Kidney epithelial cell (primary cell): Measurements from ENCODE around the gene KCNA10. TPM values are rescaled to one million over a fixed set of nuclear protein-coding genes. Genes with fewer than 3 reads are reported as not detected.

Source experiments
- DNase-seq: peaks from one replicate; pipeline ENCODE4 v3.0.0-alpha.2; 2010; ENCODE audit warnings: low read depth
- H3K27me3 ChIP-seq: 2 replicates; pipeline ENCODE4 v1.6.0; 2011; ENCODE audit warnings: low read length; ENCODE audit not compliant: control insufficient read depth, insufficient read depth
- H3K36me3 ChIP-seq: 2 replicates; pipeline ENCODE4 v1.5.1; 2011; ENCODE audit warnings: low read length; ENCODE audit not compliant: control insufficient read depth, insufficient read depth
- H3K4me3 ChIP-seq: 2 replicates; pipeline ENCODE4 v1.5.1; 2011; ENCODE audit warnings: low read depth, mild to moderate bottlenecking, control low read depth, low read length
- total RNA-seq: library from RNA; depleted of rRNA; stranded (reverse); fragments of >200 nt; gene quantifications from 2 replicates; pipeline ENCODE4 v1.2.3, GENCODE V29; 2015
- TF ChIP-seq, protein P1 (sequence below): IDR thresholded peaks from 2 replicates; pipeline ENCODE4 v1.5.1; 2011; ENCODE audit warnings: mild to moderate bottlenecking, moderate library complexity, low read length, control low read depth, inconsistent platforms; ENCODE audit not compliant: insufficient read depth, poor library complexity, severe bottlenecking

The KCNA10 gene
- total RNA-seq, 1 donor from 2014 or later = not detected

DNA sequence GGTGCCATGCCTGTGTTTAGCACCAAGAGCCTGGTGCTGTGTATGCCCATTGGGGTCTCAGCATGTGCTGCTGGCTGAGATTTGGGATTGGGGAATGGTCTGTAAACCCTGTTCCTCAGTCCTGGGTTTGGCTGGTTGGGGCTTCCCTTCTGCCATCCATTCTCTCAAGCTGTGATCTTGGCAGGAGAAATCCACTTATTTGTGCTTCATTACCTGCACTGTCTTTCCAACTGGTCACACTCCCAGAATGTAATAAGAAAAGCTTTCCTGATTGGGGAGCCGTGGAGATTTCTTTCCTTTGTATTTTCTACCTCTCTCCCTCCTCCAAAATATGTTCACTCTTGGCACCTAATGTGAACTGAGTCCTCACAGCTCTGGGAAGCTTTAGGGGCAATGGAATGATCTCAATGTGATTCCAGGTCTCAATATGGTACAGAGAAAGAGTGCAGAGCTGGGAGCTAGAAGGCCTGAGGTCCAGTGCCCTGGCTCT is 23.0 kb upstream of the KCNA10 start:
- H3K27me3 ChIP-seq = no peaks in the 10 kb centered on the region
- TF ChIP-seq, protein P1, sequence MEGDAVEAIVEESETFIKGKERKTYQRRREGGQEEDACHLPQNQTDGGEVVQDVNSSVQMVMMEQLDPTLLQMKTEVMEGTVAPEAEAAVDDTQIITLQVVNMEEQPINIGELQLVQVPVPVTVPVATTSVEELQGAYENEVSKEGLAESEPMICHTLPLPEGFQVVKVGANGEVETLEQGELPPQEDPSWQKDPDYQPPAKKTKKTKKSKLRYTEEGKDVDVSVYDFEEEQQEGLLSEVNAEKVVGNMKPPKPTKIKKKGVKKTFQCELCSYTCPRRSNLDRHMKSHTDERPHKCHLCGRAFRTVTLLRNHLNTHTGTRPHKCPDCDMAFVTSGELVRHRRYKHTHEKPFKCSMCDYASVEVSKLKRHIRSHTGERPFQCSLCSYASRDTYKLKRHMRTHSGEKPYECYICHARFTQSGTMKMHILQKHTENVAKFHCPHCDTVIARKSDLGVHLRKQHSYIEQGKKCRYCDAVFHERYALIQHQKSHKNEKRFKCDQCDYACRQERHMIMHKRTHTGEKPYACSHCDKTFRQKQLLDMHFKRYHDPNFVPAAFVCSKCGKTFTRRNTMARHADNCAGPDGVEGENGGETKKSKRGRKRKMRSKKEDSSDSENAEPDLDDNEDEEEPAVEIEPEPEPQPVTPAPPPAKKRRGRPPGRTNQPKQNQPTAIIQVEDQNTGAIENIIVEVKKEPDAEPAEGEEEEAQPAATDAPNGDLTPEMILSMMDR = no peak
- H3K4me3 ChIP-seq = no peak overlapping the region
- H3K36me3 ChIP-seq = no peaks in the 10 kb centered on the region
- no peak for DNase-seq

DNA sequence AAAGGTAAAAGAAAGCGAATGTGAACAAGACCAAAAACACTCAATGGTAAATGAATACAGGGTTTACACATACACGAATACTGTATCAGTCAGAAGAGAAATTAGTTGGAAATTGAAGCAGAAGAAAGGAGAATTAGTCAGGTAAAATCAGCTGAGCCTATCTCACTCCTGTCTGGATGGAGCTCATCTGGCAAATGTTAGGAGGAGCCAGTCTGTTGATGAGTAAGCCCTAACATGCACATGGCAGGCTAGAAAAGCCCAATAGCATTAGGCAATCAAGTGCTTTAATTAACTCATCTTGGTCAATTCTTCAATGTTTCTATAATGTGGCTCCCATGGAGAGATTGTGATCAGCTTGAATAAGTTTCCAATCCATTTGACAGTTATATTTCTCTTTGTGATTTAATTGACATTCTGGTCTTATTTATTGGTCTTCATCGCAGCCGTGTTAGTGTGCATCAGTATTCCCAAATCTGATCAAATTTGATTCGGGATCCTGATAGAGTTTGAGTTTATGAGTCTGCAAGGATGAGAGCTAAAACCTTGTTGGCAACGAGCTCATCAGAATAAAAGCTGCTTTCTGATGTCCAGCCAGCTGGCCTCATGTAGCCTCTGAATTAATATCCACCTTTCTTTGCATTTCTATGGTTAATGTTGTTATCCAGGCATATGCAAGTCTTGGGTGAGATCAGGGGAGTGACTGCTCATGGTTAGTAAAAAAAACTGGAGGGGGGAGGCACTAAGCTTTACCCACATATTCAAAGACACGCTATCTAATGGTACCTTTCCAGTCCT is 22.1 kb upstream of the KCNA10 start:
- no peaks in the 10 kb centered on the region for H3K27me3 ChIP-seq
- H3K36me3 ChIP-seq = no peaks in the 10 kb centered on the region
- TF ChIP-seq, protein P1 = no peak
- DNase-seq = no peak
- H3K4me3 ChIP-seq = no peak overlapping the region

DNA sequence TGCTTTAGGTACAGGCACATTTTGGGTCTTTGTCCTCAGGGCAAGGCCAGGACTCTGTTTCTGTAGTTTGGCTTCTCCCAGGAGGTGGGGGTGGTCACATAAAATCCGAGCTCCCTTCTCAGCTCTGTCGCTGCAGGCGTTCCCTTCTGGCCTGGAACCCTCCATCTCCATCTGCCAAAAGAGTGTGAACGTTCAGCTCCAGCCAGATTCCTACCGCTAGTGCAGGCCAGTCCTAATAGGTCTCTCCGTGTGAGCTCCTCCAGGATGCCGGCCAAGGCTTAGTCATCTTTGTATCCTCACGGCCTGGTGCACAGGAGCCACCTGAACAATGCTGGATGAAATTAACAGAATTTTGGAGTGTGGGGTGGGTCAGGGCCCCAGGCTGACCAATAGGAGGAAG is 19.9 kb upstream of the KCNA10 start:
- Histone ChIP-seq H3K36me3 (no peaks in the 10 kb centered on the region), H3K27me3 (peaks cover 2% of the 10 kb centered on the region), H3K4me3 (no peak overlapping the region)
- no peak for DNase-seq
- TF ChIP-seq, protein P1 = no peak

DNA sequence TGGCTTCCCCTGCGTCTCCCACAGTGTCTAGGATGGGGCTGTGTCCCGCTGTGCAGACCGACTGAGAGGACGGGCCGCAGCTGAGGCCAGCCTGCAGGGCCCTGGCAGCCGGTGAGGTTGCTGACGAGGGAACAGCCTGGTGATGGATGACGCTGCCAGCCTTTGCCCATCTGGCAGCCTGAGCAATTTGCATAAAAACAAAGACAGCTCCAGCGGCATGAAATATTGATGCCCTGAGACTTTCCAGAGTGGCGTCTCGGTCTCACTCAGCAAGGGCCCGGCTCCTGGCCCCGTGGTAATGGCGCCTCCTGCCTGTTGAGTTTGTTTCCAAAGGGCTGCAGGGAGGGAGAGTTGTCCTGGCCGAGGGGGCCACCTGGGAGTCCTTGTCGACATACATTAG is 19.1 kb upstream of the KCNA10 start:
- no peak for DNase-seq
- Histone ChIP-seq H3K27me3 (peaks cover 2% of the 10 kb centered on the region), H3K4me3 (no peak overlapping the region), H3K36me3 (no peaks in the 10 kb centered on the region)
- TF ChIP-seq, protein P1 = no peak

DNA sequence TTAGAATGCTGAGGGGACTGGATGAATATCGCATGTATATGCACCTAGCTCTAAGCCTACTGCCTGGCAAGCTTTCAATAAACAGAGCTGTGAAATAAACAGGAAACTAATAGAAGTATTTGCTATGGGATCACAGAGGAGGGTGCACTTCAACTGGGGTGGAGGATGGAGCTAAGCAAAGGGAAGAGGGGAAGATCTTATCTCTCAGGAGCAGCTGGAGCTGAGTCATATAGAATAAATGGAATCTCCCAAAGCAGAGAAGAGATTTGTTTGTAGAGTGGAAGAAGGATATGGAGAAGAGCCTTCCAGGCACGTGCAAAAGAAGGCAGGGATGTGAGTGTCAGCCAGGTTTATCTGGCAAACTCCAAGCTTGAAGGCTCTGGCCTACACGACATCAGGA is 17.0 kb upstream of the KCNA10 start:
- no peak for DNase-seq
- Histone ChIP-seq H3K36me3 (no peaks in the 10 kb centered on the region), H3K4me3 (no peak overlapping the region), H3K27me3 (peaks cover 2% of the 10 kb centered on the region)
- TF ChIP-seq, protein P1 = no peak

DNA sequence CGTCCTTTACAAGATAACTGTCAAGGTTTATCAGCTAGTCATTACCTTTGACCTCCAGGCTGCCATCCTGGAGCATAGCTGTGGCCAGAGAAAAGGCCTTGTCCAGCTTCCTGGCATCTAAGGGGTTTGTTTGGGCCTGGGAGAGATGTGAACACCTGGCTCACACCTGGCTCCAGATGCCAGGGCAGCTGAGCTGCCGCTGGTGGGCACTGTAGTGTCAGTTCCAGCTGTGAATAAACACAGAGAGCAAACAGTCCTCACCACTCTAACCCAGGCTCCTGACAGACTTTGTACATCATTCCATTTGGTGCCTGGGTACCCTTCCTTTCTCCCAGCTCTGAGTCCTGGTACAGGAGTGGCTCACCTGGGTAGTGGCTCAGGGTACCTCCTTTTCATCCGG is 14.3 kb upstream of the KCNA10 start:
- H3K4me3 ChIP-seq = no peak overlapping the region
- no peak for DNase-seq
- TF ChIP-seq, protein P1 = no peak
- no peaks in the 10 kb centered on the region for H3K36me3 ChIP-seq
- H3K27me3 ChIP-seq = peaks cover 2% of the 10 kb centered on the region
